ENCODE data around the gene DOCK2.

The DOCK2 gene

GRCh38 chr5:169988947-169989346 lies 351.9 kb downstream of the DOCK2 start:
- Histone ChIP-seq H4K91ac (ENCODE audit: low read depth, low read length, poor library complexity) (no peak overlapping the region), H3K4me3 (ENCODE audit: low read length in 2 of 2) (no peak overlapping the region), H3K4ac (ENCODE audit: low read length) (no peak overlapping the region), H3K36me3 (replicated peaks in 1 of 2; ENCODE audit: control insufficient read depth in 2 of 2, insufficient read depth in 2 of 2, low read length in 2 of 2) (no peaks in the 10 kb centered on the region), H3K9me3 (replicated peaks in 1 of 2; ENCODE audit: control insufficient read depth in 2 of 2, insufficient read depth in 1 of 2, low read depth in 1 of 2, low read length in 2 of 2) (no peaks in the 10 kb centered on the region), H2AFZ (ENCODE audit: low read length) (no peak overlapping the region), H3K23ac (ENCODE audit: low read depth, low read length, poor library complexity) (no peak overlapping the region), H2BK120ac (ENCODE audit: low read depth, low read length) (no peak overlapping the region), H3K14ac (ENCODE audit: low read length) (no peak overlapping the region), H3K4me1 (ENCODE audit: control insufficient read depth in 2 of 2, insufficient read depth in 1 of 2, low read depth in 1 of 2, low read length in 2 of 2) (no peaks in the 10 kb centered on the region), H2BK12ac (ENCODE audit: low read length) (no peak overlapping the region), H2BK15ac (ENCODE audit: low read length) (no peak overlapping the region), H2BK5ac (ENCODE audit: low read length) (no peak overlapping the region), H3K4me2 (ENCODE audit: insufficient read depth, low read length, poor library complexity, severe bottlenecking) (no peak overlapping the region), H3K18ac (ENCODE audit: low read length) (no peak overlapping the region), H2AK5ac (ENCODE audit: low read depth, low read length) (no peak overlapping the region), H3K27ac (replicated peaks; ENCODE audit: low read length) (no peak overlapping the region), H4K8ac (ENCODE audit: low read depth, low read length) (no peak overlapping the region), H3K79me1 (ENCODE audit: low read depth, low read length) (no peaks in the 10 kb centered on the region), H3K27me3 (ENCODE audit: control insufficient read depth in 3 of 3, insufficient read depth in 3 of 3, low read depth in 1 of 3, low read length in 3 of 3) (peaks cover 0 to 3% (median 0%) of the 10 kb centered on the region in 3 experiments), H3K9ac (ENCODE audit: low read depth, low read length, poor library complexity) (no peak overlapping the region)
- no CpG with 5 or more reads among the region's 1 CpG for WGBS, 2 donors (ENCODE audit: extremely low coverage in 2 of 2, insufficient read length in 2 of 2, insufficient replicate concordance in 1 of 2)
- no peak for DNase-seq (ENCODE audit: low spot score)

GRCh38 chr5:169989365-169989764 lies 352.3 kb downstream of the DOCK2 start:
- Histone ChIP-seq H3K4ac (ENCODE audit: low read length) (no peak overlapping the region), H2BK12ac (ENCODE audit: low read length) (no peak overlapping the region), H3K4me3 (ENCODE audit: low read length in 2 of 2) (no peak overlapping the region), H3K23ac (ENCODE audit: low read depth, low read length, poor library complexity) (no peak overlapping the region), H3K14ac (ENCODE audit: low read length) (no peak overlapping the region), H2BK15ac (ENCODE audit: low read length) (no peak overlapping the region), H4K91ac (ENCODE audit: low read depth, low read length, poor library complexity) (no peak overlapping the region), H3K36me3 (replicated peaks in 1 of 2; ENCODE audit: control insufficient read depth in 2 of 2, insufficient read depth in 2 of 2, low read length in 2 of 2) (no peaks in the 10 kb centered on the region), H3K79me1 (ENCODE audit: low read depth, low read length) (no peaks in the 10 kb centered on the region), H2BK5ac (ENCODE audit: low read length) (no peak overlapping the region), H3K4me1 (ENCODE audit: control insufficient read depth in 2 of 2, insufficient read depth in 1 of 2, low read depth in 1 of 2, low read length in 2 of 2) (no peaks in the 10 kb centered on the region), H3K27ac (replicated peaks; ENCODE audit: low read length) (no peak overlapping the region), H4K8ac (ENCODE audit: low read depth, low read length) (no peak overlapping the region), H3K9ac (ENCODE audit: low read depth, low read length, poor library complexity) (no peak overlapping the region), H2BK120ac (ENCODE audit: low read depth, low read length) (no peak overlapping the region), H2AK5ac (ENCODE audit: low read depth, low read length) (no peak overlapping the region), H2AFZ (ENCODE audit: low read length) (no peak overlapping the region), H3K27me3 (ENCODE audit: control insufficient read depth in 3 of 3, insufficient read depth in 3 of 3, low read depth in 1 of 3, low read length in 3 of 3) (no peaks in the 10 kb centered on the region), H3K18ac (ENCODE audit: low read length) (no peak overlapping the region), H3K4me2 (ENCODE audit: insufficient read depth, low read length, poor library complexity, severe bottlenecking) (no peak overlapping the region), H3K9me3 (replicated peaks in 1 of 2; ENCODE audit: control insufficient read depth in 2 of 2, insufficient read depth in 1 of 2, low read depth in 1 of 2, low read length in 2 of 2) (no peaks in the 10 kb centered on the region)
- WGBS, 2 donors (ENCODE audit: extremely low coverage in 2 of 2, insufficient read length in 2 of 2, insufficient replicate concordance in 1 of 2): no CpG with 5 or more reads among the region's 1 CpG
- DNase-seq (ENCODE audit: low spot score): no peak

- Histone ChIP-seq H3K9me3 (replicated peaks in 1 of 2; ENCODE audit: control insufficient read depth in 2 of 2, insufficient read depth in 1 of 2, low read depth in 1 of 2, low read length in 2 of 2) (no peaks in the 10 kb centered on the region), H3K4me2 (ENCODE audit: insufficient read depth, low read length, poor library complexity, severe bottlenecking) (no peak overlapping the region), H4K8ac (ENCODE audit: low read depth, low read length) (no peak overlapping the region), H3K4ac (ENCODE audit: low read length) (no peak overlapping the region), H2AFZ (ENCODE audit: low read length) (no peak overlapping the region), H3K4me1 (ENCODE audit: control insufficient read depth in 2 of 2, insufficient read depth in 1 of 2, low read depth in 1 of 2, low read length in 2 of 2) (no peaks in the 10 kb centered on the region), H2BK12ac (ENCODE audit: low read length) (no peak overlapping the region), H2BK120ac (ENCODE audit: low read depth, low read length) (no peak overlapping the region), H3K4me3 (ENCODE audit: low read length in 2 of 2) (no peak overlapping the region), H3K9ac (ENCODE audit: low read depth, low read length, poor library complexity) (no peak overlapping the region), H3K23ac (ENCODE audit: low read depth, low read length, poor library complexity) (no peak overlapping the region), H3K27me3 (ENCODE audit: control insufficient read depth in 3 of 3, insufficient read depth in 3 of 3, low read depth in 1 of 3, low read length in 3 of 3) (no peaks in the 10 kb centered on the region), H4K91ac (ENCODE audit: low read depth, low read length, poor library complexity) (no peak overlapping the region), H2BK15ac (ENCODE audit: low read length) (no peak overlapping the region), H3K27ac (replicated peaks; ENCODE audit: low read length) (no peak overlapping the region), H3K36me3 (replicated peaks in 1 of 2; ENCODE audit: control insufficient read depth in 2 of 2, insufficient read depth in 2 of 2, low read length in 2 of 2) (no peaks in the 10 kb centered on the region), H3K14ac (ENCODE audit: low read length) (no peak overlapping the region), H2BK5ac (ENCODE audit: low read length) (no peak overlapping the region), H2AK5ac (ENCODE audit: low read depth, low read length) (no peak overlapping the region), H3K79me1 (ENCODE audit: low read depth, low read length) (no peaks in the 10 kb centered on the region), H3K18ac (ENCODE audit: low read length) (no peak overlapping the region)
- no CpG with 5 or more reads among the region's 8 CpGs for WGBS, 2 donors (ENCODE audit: extremely low coverage in 2 of 2, insufficient read length in 2 of 2, insufficient replicate concordance in 1 of 2)
- DNase-seq (ENCODE audit: low spot score): no peak
Observed at GRCh38 chr5:169991115-169991869, 354.2 kb downstream of the DOCK2 start.

GRCh38 chr5:169992789-169993484 lies 355.9 kb downstream of the DOCK2 start:
- no peaks in the 10 kb centered on the region for H3K27me3 ChIP-seq (ENCODE audit: control insufficient read depth in 3 of 3, insufficient read depth in 3 of 3, low read depth in 1 of 3, low read length in 3 of 3)
- no peak overlapping the region for H4K8ac ChIP-seq (ENCODE audit: low read depth, low read length)
- no peaks in the 10 kb centered on the region for H3K4me1 ChIP-seq (ENCODE audit: control insufficient read depth in 2 of 2, insufficient read depth in 1 of 2, low read depth in 1 of 2, low read length in 2 of 2)
- no peaks in the 10 kb centered on the region for H3K79me1 ChIP-seq (ENCODE audit: low read depth, low read length)
- H3K14ac ChIP-seq (ENCODE audit: low read length): no peak overlapping the region
- H3K27ac ChIP-seq (replicated peaks; ENCODE audit: low read length): no peak overlapping the region
- H3K9me3 ChIP-seq (replicated peaks in 1 of 2; ENCODE audit: control insufficient read depth in 2 of 2, insufficient read depth in 1 of 2, low read depth in 1 of 2, low read length in 2 of 2): no peaks in the 10 kb centered on the region
- no peak overlapping the region for H3K9ac ChIP-seq (ENCODE audit: low read depth, low read length, poor library complexity)
- H3K23ac ChIP-seq (ENCODE audit: low read depth, low read length, poor library complexity): no peak overlapping the region
- H2BK5ac ChIP-seq (ENCODE audit: low read length): no peak overlapping the region
- no peak for DNase-seq (ENCODE audit: low spot score)
- no peak overlapping the region for H3K4me2 ChIP-seq (ENCODE audit: insufficient read depth, low read length, poor library complexity, severe bottlenecking)
- no peak overlapping the region for H2BK12ac ChIP-seq (ENCODE audit: low read length)
- no CpG with 5 or more reads among the region's 2 CpGs for WGBS, 2 donors (ENCODE audit: extremely low coverage in 2 of 2, insufficient read length in 2 of 2, insufficient replicate concordance in 1 of 2)
- no peak overlapping the region for H3K18ac ChIP-seq (ENCODE audit: low read length)
- no peak overlapping the region for H2BK120ac ChIP-seq (ENCODE audit: low read depth, low read length)
- no peak overlapping the region for H2AK5ac ChIP-seq (ENCODE audit: low read depth, low read length)
- H3K4me3 ChIP-seq (ENCODE audit: low read length in 2 of 2): no peak overlapping the region
- H2AFZ ChIP-seq (ENCODE audit: low read length): no peak overlapping the region
- H3K36me3 ChIP-seq (replicated peaks in 1 of 2; ENCODE audit: control insufficient read depth in 2 of 2, insufficient read depth in 2 of 2, low read length in 2 of 2): no peaks in the 10 kb centered on the region
- H4K91ac ChIP-seq (ENCODE audit: low read depth, low read length, poor library complexity): no peak overlapping the region
- H3K4ac ChIP-seq (ENCODE audit: low read length): no peak overlapping the region
- H2BK15ac ChIP-seq (ENCODE audit: low read length): no peak overlapping the region

Data from neuronal stem cell (in vitro differentiated cells).